ENCODE data around the gene JARID2. TPM values are rescaled to one million over a fixed set of nuclear protein-coding genes. Genes with fewer than 3 reads are reported as not detected.

Gene JARID2
- total and polyA plus RNA-seq, 4 donors: 3.8 to 14.8 (median 12.0) TPM

- ATAC-seq (ENCODE audit: insufficient read depth, low FRiP score): no peak
- no peak for DNase-seq
- no peaks in the 10 kb centered on the region for H3K36me3 ChIP-seq (ENCODE audit: control insufficient read depth in 4 of 4, insufficient read depth in 4 of 4, low read length in 4 of 4)
- no peak overlapping the region for H3K9ac ChIP-seq (ENCODE audit: insufficient read depth in 1 of 2, low read length in 2 of 2)
- 33 to 44% methylated on average over 1 of the region's 1 CpG for WGBS, 2 donors
- H3K27me3 ChIP-seq (ENCODE audit: control insufficient read depth in 3 of 3, insufficient read depth in 3 of 3, low read length in 2 of 3): no peaks in the 10 kb centered on the region
- no peak for TF ChIP-seq CTCF (IDR thresholded peaks at IDR 0.05; ENCODE audit: control extremely low read depth, extremely low read depth)
- no peak overlapping the region for H3K27ac ChIP-seq (ENCODE audit: low read depth in 1 of 2, low read length in 1 of 2)
- H3K9me3 ChIP-seq (ENCODE audit: control insufficient read depth in 4 of 4, insufficient read depth in 3 of 4, low read length in 3 of 4): no peaks in the 10 kb centered on the region
- H3K4me1 ChIP-seq (ENCODE audit: control insufficient read depth in 5 of 5, insufficient read depth in 5 of 5, low read length in 5 of 5): peaks cover 3 to 50% (median 31%) of the 10 kb centered on the region in 5 donors
- H3K4me3 ChIP-seq: no peak overlapping the region
Observed at GRCh38 chr6:15406452-15406851, 160.6 kb downstream of the JARID2 start.

GRCh38 chr6:15408008-15408407, 162.1 kb downstream of the JARID2 start:
- no peaks in the 10 kb centered on the region for H3K9me3 ChIP-seq (ENCODE audit: control insufficient read depth in 4 of 4, insufficient read depth in 3 of 4, low read length in 3 of 4)
- TF ChIP-seq CTCF (IDR thresholded peaks at IDR 0.05; ENCODE audit: control extremely low read depth, extremely low read depth): no peak
- peaks cover 0 to 2% (median 0%) of the 10 kb centered on the region in 4 donors for H3K36me3 ChIP-seq (ENCODE audit: control insufficient read depth in 4 of 4, insufficient read depth in 4 of 4, low read length in 4 of 4)
- H3K9ac ChIP-seq (ENCODE audit: insufficient read depth in 1 of 2, low read length in 2 of 2): no peak overlapping the region
- ATAC-seq (ENCODE audit: insufficient read depth, low FRiP score): no peak
- WGBS, 2 donors: 82 to 92% methylated on average over 6 of the region's 6 CpGs
- no peak overlapping the region for H3K27ac ChIP-seq (ENCODE audit: low read depth in 1 of 2, low read length in 1 of 2)
- DNase-seq: no peak
- no peak overlapping the region for H3K4me3 ChIP-seq
- peaks cover 3 to 36% (median 30%) of the 10 kb centered on the region in 5 donors for H3K4me1 ChIP-seq (ENCODE audit: control insufficient read depth in 5 of 5, insufficient read depth in 5 of 5, low read length in 5 of 5)
- no peaks in the 10 kb centered on the region for H3K27me3 ChIP-seq (ENCODE audit: control insufficient read depth in 3 of 3, insufficient read depth in 3 of 3, low read length in 2 of 3)

DNA sequence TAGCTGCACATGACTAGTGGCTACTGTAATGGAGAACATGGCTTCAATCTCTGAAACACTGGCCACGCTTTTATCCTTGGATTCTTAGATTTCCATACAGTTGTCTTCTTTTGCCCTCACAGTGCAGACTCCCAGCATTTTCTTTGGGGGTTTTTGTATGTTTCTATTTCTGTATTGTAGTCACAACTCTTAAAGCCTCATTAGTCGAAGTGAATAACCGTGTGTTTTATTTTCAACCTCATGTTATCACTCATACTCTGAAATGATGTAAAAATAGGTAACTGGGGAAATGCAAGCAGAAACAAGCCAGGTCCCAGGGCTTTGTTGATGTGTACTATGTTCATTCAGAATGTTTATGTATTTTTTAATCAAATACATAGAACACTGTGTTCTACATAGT, 162.9 kb downstream of the JARID2 start:
- no peak for ATAC-seq (ENCODE audit: insufficient read depth, low FRiP score)
- H3K4me1 ChIP-seq (ENCODE audit: control insufficient read depth in 5 of 5, insufficient read depth in 5 of 5, low read length in 5 of 5): peaks cover 4 to 36% (median 27%) of the 10 kb centered on the region in 5 donors

More for the DNA sequence above, 162.9 kb downstream of the JARID2 start:
- Histone ChIP-seq H3K4me3 (no peak overlapping the region), H3K9me3 (ENCODE audit: control insufficient read depth in 4 of 4, insufficient read depth in 3 of 4, low read length in 3 of 4) (no peaks in the 10 kb centered on the region), H3K27me3 (ENCODE audit: control insufficient read depth in 3 of 3, insufficient read depth in 3 of 3, low read length in 2 of 3) (no peaks in the 10 kb centered on the region), H3K9ac (ENCODE audit: insufficient read depth in 1 of 2, low read length in 2 of 2) (no peak overlapping the region), H3K27ac (ENCODE audit: low read depth in 1 of 2, low read length in 1 of 2) (no peak overlapping the region), H3K36me3 (ENCODE audit: control insufficient read depth in 4 of 4, insufficient read depth in 4 of 4, low read length in 4 of 4) (peaks cover 0 to 2% (median 0%) of the 10 kb centered on the region in 4 donors)
- TF ChIP-seq CTCF (IDR thresholded peaks at IDR 0.05; ENCODE audit: control extremely low read depth, extremely low read depth): no peak
- DNase-seq: no peak
- WGBS, 2 donors: 83 to 85% methylated on average over 3 of the region's 3 CpGs
